Measurements from ENCODE around the gene ACO2.

Gene ACO2

GRCh38 chr22:41488596-41489385 is 19.9 kb downstream of the ACO2 start:
- no peak for DNase-seq (ENCODE audit: low read depth)

DNA sequence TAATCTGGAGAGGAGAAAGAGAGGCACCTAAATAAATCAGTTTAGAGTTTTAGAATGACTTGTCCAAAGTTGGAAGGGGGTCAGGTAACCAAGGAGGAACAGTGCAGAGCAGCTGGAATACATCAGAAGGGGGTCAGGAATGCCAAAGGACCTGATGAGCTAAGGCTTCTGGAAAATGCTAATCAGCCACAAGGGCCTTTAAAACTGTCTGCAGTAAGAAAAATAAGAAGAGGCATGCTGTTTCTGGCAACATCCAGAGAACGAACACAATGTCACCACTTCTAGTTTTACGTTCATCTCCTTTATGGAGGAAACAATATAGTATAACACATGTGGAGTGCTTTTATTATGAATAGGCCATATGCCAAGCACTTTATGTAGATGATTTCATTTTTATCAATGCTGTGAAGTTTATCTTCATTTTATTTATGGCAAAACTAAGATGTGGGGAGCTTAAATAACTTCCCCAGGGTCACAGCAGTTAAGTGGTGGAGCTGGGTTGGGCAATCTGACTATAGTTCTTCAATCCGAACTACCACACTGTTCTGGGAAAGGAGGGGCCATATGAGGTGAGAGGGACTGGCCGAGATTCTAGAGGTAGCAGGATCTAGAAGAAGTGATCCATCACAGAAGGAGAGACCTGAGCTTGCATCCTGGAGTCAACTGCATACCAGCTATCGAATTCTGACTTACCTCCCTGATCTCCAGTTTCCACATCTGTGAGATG is 22.6 kb downstream of the ACO2 start:
- DNase-seq (ENCODE audit: low read depth): no peak

DNA sequence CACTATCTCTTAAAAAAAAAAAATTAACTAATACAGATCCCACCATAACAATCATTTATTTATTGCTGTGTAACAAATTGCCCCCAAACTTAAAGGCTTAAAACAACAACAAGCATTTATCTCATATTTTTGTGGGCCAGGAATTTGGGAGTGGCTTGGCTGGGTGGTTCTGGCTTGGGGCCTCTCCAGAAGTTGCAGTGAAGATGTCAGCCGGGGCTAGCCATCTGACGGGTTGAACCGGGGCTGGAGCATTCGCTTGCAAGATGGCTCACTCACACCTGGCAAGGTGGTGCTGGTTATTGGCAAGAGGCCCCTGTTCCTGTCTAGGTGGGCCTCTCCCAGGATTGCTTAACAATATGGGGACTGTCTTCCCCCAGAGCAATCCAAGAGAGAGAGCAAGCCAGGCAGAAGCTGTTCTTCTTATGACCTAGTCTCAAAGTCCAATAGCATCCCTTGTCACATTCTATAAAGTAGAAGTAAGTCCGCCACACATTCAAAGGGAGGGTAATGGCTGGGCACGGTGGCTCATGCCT is 29.5 kb downstream of the ACO2 start:
- no peak for DNase-seq (ENCODE audit: low read depth)

GRCh38 chr22:41499624-41500280 is 30.8 kb downstream of the ACO2 start:
- DNase-seq (ENCODE audit: low read depth): no peak

GRCh38 chr22:41500303-41500702 is 31.4 kb downstream of the ACO2 start:
- DNase-seq (ENCODE audit: low read depth): no peak

DNA sequence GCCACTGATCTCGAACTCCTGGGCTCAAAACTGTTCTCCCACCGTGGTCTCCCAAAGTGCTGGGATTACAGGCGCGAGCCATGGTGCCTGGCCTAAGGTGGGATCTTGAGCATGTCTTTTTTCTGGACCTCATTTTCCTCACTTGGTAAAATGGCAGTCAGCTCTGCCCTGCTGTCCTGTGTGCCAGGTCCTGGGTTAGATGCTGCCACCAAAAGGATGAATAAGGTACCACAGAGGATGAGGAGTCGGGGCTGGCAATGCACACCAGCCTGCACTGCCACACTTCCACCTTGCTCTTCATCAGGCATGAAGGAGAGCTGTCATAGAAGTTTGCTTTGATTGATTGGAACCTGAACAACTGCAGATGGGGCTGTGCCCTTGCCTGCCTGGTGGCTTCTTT is 32.3 kb downstream of the ACO2 start:
- DNase-seq (ENCODE audit: low read depth): no peak

DNA sequence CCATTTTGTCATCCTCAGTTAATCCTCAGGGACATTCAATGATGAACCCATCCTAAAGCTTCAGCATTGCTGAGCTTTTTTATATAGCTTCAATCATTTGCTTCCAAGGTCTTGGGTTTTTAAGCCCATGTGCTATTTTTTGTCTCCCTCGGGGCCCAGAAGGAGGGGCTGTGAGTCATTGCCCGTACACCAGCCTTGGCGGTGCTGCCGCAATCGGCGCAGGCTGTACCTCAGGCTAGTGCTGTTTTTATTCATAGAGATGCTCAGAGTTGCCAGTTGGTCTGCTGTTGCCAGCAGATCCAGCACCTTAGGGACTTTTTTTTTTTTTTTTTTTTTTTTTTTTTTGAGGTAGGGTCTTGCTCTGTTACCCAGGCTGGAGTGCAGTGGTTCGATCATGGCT is 35.5 kb downstream of the ACO2 start:
- no peak for DNase-seq (ENCODE audit: low read depth)

GRCh38 chr22:41504816-41505215 is 35.9 kb downstream of the ACO2 start:
- DNase-seq (ENCODE audit: low read depth): no peak

DNA sequence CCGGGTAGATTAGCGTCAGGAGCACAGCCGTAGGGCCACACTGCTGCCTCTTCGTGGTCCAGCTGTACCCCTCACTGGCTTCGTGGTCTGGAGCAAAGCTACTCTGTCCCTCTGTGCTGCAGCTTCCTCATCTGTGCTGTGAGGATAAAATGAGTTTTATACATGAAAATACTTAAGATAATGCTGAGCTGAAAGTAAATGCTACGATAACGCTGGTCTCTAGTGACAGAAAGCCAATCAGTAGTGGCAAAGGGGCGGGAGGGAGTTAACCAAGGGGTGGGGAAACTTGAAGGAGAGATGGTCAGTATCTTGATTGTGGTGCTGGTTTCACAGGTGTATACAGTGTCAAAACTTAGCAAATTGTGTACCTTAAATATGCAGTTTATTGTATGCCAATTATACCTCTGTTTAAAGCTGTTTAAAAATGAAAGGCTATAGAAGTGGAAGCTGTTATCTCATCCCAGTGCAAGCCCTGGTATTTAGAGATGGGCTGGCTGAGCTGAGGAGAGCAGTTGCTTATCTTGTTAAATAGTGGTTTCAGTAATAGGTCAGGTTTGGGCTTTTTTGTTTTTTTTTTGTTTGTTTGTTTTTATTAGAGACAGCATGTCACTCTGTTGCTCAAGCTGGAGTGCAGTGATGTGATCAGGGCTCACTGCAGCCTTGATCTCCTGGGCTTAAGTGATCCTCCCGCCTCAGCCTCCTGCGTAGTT is 36.7 kb downstream of the ACO2 start:
- DNase-seq (ENCODE audit: low read depth): no peak

DNA sequence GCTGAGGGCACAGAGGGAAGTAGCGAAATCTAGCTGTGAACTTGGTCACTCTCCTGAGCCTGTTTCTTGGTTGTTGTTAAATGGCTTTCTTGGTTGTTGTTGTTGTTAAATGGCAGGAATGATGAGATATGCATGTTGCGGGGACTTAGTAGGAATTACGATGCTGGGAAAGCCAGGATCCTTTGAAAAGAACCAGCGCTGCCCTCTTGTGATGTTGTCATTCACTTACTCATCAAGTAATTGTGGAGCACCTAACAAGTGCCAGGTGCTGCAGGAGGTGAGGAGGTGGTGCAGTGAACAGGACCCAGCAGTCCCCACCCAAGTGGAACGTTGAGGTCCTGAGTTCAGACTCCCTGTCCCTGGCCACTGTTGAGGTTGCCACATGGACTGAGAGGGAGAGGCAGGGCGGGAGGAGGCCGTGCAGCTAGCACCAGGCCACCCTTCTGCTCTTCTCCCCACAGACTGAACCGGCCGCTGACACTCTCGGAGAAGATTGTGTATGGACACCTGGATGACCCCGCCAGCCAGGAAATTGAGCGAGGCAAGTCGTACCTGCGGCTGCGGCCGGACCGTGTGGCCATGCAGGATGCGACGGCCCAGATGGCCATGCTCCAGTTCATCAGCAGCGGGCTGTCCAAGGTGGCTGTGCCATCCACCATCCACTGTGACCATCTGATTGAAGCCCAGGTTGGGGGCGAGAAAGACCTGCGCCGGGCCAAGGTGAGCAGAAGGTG is 38.6 kb downstream of the ACO2 start:
- no peak for DNase-seq (ENCODE audit: low read depth)

GRCh38 chr22:41508770-41509170 is 39.9 kb downstream of the ACO2 start:
- DNase-seq (ENCODE audit: low read depth): no peak

- no peak for DNase-seq (ENCODE audit: low read depth)
Observed at GRCh38 chr22:41511521-41511968, 42.6 kb downstream of the ACO2 start.

DNA sequence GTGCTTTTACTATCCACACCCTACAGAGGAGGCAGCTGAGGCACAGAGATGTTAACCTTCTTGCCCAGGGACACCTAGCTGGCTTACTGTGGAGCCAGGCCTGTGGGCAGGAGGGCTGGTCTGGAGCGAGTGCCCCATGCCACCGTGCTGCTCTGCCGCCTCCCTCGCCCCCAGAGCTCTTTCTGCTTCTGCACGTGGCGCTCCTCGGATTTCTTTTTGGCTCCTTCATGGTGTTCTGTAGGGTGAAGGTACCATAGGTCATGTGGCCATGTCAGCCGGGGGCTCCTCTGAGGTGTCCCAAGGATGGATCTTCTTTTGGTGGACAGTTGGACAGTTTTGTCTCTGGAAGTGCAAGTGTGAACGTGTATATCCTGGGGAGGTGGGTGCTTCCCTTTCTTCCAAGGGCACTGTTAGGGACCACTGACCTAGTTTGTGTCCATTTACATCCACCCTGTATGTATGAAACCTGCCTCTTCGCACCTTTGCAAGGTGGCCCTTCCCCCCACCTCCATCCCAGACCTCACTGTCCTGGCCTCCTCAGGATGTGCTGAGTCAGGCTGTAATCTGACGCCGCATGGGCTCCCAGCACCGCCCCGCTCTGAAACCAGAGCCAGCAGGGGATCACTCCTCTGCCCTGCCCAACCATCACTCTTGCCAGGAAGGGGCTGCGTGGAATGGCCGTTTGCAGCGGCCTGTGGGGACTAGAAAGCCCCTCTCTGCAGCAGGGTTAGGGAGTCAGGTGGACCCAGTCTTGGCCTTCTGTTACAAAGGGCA is 43.7 kb downstream of the ACO2 start:
- DNase-seq (ENCODE audit: low read depth): no peak

DNA sequence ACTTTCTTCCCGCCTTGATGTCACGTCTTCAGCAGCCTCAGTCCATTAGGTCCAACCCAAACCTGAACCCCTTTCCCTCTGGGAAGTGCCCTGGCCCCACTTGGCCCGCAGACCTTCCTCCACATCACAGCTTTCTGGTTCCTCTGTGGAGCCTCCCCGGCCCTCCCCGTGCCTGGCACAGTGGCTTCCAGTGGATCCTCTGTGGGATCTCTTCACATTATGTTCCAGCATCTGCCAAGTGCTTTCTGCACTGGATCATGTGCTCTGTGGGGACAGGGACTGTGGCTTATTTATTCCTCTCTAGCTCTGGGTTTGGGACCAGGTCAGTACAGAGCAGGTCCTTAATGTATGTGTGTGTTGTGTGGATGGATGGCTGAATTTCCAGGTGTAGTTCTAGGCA is 44.5 kb downstream of the ACO2 start:
- DNase-seq (ENCODE audit: low read depth): no peak

DNA sequence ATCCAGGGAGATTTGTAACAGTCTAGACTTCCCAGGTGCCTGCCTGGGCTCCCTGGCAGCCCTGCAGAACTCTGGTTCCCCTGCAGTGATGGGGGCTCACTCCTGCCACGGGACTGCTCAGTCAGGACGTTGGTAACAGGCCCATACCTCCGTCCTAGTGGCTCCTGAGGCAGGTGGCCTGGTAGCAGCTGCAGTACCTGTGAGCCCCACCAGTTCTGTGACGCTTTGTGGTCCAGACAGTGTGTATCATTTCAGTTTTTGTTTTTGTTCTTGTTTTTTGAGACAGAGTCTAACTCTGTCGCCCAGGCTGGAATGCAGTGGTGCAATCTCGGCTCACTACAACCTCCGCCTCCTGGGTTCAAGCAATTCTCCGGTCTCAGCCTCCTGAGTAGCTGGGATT is 47.5 kb downstream of the ACO2 start:
- no peak for DNase-seq (ENCODE audit: low read depth)

GRCh38 chr22:41517172-41518047 is 48.5 kb downstream of the ACO2 start:
- peak; percentile 12 for DNase-seq (ENCODE audit: low read depth)

DNA sequence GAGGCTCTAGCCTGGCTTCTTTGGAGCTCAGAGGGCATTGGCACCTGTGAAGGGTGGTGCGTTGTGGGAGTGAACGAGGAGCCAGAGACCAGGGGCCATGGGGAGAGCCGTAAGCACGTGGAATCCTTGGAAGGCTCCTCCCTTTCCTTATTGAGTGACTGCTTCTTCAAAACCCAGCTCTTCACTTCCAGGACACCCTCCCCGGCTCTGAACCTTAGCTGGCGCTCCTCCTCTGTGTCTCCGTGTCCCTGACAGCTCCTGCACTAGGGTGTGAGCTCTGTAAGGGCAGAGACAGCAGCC is 49.1 kb downstream of the ACO2 start:
- no peak for DNase-seq (ENCODE audit: low read depth)

GRCh38 chr22:41521126-41521525 is 52.2 kb downstream of the ACO2 start:
- no peak for DNase-seq (ENCODE audit: low read depth)

DNA sequence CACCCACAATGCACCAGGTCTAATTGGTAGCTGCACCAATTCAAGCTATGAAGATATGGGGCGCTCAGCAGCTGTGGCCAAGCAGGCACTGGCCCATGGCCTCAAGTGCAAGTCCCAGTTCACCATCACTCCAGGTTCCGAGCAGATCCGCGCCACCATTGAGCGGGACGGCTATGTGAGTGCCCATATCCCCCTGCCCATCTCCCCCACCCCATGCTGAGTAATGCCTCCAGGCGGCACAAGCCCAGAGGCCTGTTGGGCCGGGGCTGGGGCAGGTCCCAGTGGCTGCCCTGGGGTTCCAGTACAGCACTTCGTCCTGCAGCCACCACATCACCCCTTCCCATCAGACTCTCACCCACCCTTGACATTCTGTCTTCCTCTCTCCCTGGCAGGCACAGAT is 53.9 kb downstream of the ACO2 start:
- DNase-seq (ENCODE audit: low read depth): no peak

Measured in activated T-cell treated with anti-CD3 and anti-CD28 coated beads for 1 hour (primary cell).